Measurements from ENCODE around the gene TINCR.

Gene TINCR

GRCh38 chr19:5563935-5564612 lies 3.7 kb downstream of the TINCR start:
- Histone ChIP-seq H3K4me2 (ENCODE audit: low read depth, low read length, poor library complexity, severe bottlenecking) (no peak overlapping the region), H3K27ac (ENCODE audit: low read depth, low read length) (no peak overlapping the region), H3K79me2 (ENCODE audit: insufficient read depth, low read length) (no peaks in the 10 kb centered on the region)

GRCh38 chr19:5563008-5563431 lies 4.7 kb downstream of the TINCR start:
- Histone ChIP-seq H3K4me3 (ENCODE audit: insufficient read depth, low read length, poor library complexity, severe bottlenecking) (no peak overlapping the region), H3K9me2 (replicated peaks; ENCODE audit: insufficient read depth, low read length) (no peaks in the 10 kb centered on the region), H2AFZ (ENCODE audit: low read depth, low read length, severe bottlenecking) (no peak overlapping the region), H3K4me2 (ENCODE audit: low read depth, low read length, poor library complexity, severe bottlenecking) (no peak overlapping the region), H3K79me2 (ENCODE audit: insufficient read depth, low read length) (no peaks in the 10 kb centered on the region), H3K27ac (ENCODE audit: low read depth, low read length) (no peak overlapping the region), H4K20me1 (ENCODE audit: low read depth, low read length) (no peaks in the 10 kb centered on the region), H3K27me3 (ENCODE audit: low read length) (no peaks in the 10 kb centered on the region), H3K9ac (ENCODE audit: low read length) (no peak overlapping the region), H3F3A (ENCODE audit: insufficient read depth) (no peaks in the 10 kb centered on the region), H3K36me3 (ENCODE audit: low read length) (no peaks in the 10 kb centered on the region), H3K9me3 (ENCODE audit: insufficient read depth, low read length) (no peaks in the 10 kb centered on the region)
- TF ChIP-seq CTCF (IDR thresholded peaks at IDR 0.05; ENCODE audit: insufficient read depth, low read length, poor library complexity, severe bottlenecking): no peak
- TF ChIP-seq EZH2phosphoT487 (conservative IDR thresholded peaks at IDR 0.05; ENCODE audit: low read length): no peak

More at GRCh38 chr19:5563935-5564612, 3.7 kb downstream of the TINCR start:
- Histone ChIP-seq H3K36me3 (ENCODE audit: low read length) (no peaks in the 10 kb centered on the region), H3K9ac (ENCODE audit: low read length) (no peak overlapping the region), H3K9me2 (replicated peaks; ENCODE audit: insufficient read depth, low read length) (no peaks in the 10 kb centered on the region), H3K4me3 (ENCODE audit: insufficient read depth, low read length, poor library complexity, severe bottlenecking) (no peak overlapping the region), H4K20me1 (ENCODE audit: low read depth, low read length) (no peaks in the 10 kb centered on the region), H3K9me3 (ENCODE audit: insufficient read depth, low read length) (no peaks in the 10 kb centered on the region), H2AFZ (ENCODE audit: low read depth, low read length, severe bottlenecking) (no peak overlapping the region), H3F3A (ENCODE audit: insufficient read depth) (no peaks in the 10 kb centered on the region), H3K27me3 (ENCODE audit: low read length) (no peaks in the 10 kb centered on the region)
- TF ChIP-seq EZH2phosphoT487 (conservative IDR thresholded peaks at IDR 0.05; ENCODE audit: low read length) (no peak), CTCF (IDR thresholded peaks at IDR 0.05; ENCODE audit: insufficient read depth, low read length, poor library complexity, severe bottlenecking) (no peak)

GRCh38 chr19:5562280-5562679 lies 5.5 kb downstream of the TINCR start:
- Histone ChIP-seq H3K4me2 (ENCODE audit: low read depth, low read length, poor library complexity, severe bottlenecking) (no peak overlapping the region), H3K4me3 (ENCODE audit: insufficient read depth, low read length, poor library complexity, severe bottlenecking) (no peak overlapping the region), H3K27me3 (ENCODE audit: low read length) (no peaks in the 10 kb centered on the region), H3K9ac (ENCODE audit: low read length) (no peak overlapping the region), H3K9me3 (ENCODE audit: insufficient read depth, low read length) (no peaks in the 10 kb centered on the region), H3K27ac (ENCODE audit: low read depth, low read length) (no peak overlapping the region), H3F3A (ENCODE audit: insufficient read depth) (no peaks in the 10 kb centered on the region), H3K36me3 (ENCODE audit: low read length) (no peaks in the 10 kb centered on the region), H3K79me2 (ENCODE audit: insufficient read depth, low read length) (no peaks in the 10 kb centered on the region), H4K20me1 (ENCODE audit: low read depth, low read length) (no peaks in the 10 kb centered on the region), H3K9me2 (replicated peaks; ENCODE audit: insufficient read depth, low read length) (no peaks in the 10 kb centered on the region), H2AFZ (ENCODE audit: low read depth, low read length, severe bottlenecking) (no peak overlapping the region)
- no peak for TF ChIP-seq CTCF (IDR thresholded peaks at IDR 0.05; ENCODE audit: insufficient read depth, low read length, poor library complexity, severe bottlenecking)
- TF ChIP-seq EZH2phosphoT487 (conservative IDR thresholded peaks at IDR 0.05; ENCODE audit: low read length): no peak

All from SU-DHL-6 (cell line).